ENCODE results near the gene CACNA2D3.

CACNA2D3 gene

DNA sequence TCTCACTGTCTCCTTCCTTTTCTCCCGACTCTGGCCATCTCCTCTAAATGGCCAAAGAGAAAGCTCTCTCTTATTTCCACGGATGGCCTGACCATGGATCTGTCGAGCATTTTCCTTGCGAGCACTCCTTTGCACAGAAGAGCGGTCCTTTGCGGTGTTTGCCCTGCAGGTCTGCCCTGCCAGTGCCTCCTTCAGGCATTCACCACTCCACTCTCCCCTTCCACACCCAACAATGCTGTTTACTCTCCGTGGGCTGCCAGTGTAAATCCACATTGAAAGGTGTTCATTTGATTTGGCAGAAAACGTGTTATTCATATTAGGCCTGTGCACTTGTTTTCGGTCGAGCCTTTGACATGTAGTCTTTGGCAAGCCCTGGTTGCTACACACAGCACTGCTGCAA lies 49.6 kb downstream of the CACNA2D3 start:
- no peak for DNase-seq

DNA sequence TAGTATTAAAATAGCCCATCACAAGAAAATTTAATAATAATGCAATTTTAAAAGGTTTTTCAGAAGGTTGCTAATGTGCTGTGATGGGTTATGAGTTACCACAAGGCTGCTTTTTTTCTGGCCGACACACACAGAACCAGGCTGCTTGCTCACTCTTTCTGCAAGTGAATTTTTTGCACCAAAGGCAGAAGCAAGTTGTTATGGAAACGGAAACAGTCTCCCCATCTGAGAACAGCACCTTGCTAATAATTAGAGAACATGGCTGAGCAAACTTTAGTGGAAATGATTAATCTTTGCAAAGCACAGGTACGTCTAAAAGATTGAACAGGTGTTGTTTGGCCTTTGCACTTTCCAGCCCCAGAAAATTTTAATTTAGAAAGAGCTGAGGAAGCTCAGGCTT lies 51.0 kb downstream of the CACNA2D3 start:
- no peak for DNase-seq

DNA sequence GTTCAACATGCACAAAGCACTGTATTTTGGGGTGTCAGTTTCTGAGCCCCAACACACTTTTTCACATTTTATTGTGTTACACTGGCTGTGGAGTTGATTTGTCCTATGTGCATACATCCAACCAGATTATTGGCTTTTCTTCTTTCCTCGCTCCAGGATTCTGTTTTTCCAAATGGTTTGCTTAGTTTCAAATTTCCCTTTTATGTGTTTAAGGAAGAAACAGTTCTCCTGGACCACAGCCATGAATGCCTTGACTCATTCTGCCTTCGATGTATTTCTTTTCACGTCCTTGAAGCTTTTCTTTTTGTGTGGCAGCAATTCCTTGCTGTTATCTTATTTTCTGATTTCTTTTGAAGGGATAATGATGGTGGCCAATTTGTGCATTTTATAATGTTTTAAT lies 53.8 kb downstream of the CACNA2D3 start:
- DNase-seq, result peak; percentile 35

DNA sequence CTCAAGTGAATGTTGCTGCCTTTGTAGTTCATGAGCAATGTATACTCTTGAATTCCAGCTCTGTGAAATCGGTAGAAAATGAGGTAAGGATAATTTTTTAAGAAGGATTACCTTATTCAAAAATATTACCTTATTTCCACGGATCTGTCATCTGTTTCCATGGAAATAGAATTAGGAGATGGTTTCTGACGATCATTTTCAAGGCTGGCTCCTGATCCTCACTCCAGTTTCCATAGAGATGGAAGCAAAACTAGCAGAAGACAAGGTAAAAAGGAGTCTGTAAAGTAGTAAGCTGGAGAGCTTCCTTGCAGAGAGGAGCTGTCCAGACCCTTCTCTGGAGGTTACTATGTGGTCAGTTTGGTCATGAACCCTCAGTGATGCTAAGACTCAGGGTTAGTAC lies 55.5 kb downstream of the CACNA2D3 start:
- DNase-seq, result no peak

DNA sequence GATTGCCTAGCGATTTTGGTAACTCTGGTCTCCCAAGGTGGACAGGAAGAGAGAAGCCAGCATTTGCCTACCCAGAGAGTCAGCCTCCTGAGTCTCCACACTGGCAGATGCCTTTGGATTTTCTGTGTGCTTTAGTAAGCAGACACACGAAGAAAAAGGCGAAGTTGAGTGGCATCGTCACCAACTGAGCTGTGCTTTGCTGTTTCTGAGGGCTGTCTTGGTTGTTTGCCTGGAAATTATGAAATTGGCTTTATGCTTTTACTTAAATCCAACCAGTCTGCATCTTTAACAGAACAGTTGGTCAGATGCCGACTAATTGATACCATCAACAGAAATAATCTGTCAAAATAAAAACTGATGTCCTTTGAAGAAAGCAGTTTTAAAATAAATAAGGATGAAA lies 56.0 kb downstream of the CACNA2D3 start:
- DNase-seq, result no peak

DNA sequence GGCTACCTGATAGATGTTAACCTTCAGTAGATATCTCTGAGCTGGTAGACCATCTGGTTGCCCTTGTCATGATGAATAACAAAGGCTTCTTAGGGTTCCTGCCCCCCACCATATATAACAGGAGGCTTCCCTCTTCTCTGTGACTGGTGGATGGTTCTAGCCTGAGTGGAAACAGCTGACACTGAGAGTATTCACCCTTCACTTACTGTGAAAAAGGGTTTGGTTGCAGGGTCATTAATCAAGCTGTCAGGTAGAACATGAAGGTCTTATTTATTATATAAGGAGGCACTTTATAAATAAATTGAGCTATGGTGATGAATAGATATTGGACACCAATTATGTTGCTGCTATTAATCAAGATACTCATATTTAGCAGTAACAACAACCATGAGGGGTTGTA lies 58.6 kb downstream of the CACNA2D3 start:
- DNase-seq, result peak; percentile 7

DNA sequence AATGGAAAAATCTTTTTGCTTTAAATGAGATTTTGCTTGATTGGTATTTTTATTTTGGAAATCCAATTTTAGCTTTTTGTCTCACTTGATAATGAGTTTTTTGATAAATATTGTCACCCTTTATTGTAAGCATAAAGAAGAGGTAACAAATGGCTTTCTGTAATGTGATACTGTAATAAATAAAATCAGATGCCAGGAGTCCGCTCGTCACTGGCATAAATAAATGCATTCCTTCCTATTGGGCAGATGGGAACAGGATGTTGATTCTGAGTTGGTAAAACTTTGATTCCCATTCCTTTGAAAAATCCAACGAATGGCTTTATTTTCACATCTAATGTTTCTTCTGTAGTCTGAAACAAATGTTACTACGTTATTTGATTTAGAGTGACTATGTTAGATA lies 59.9 kb downstream of the CACNA2D3 start:
- DNase-seq, result no peak

DNA sequence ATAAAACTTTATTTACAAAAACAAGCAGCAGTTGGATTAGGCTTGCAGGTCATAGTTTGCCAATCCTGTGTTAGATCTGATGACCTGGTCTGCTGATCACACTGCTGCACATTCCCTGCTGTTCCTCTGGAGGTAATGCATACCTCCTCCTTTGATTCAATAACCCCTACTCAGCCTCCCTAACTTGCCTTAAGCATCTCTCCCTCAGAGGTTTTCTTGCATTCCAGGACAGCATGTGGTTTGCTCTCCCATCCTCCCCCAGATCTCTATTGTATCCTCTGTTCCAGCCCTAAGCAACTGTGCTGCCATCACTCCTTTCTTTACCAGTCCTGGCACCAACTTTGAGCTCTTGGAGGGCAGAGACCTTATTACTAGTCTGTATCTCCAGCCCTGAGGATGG lies 63.4 kb downstream of the CACNA2D3 start:
- DNase-seq, result no peak

DNA sequence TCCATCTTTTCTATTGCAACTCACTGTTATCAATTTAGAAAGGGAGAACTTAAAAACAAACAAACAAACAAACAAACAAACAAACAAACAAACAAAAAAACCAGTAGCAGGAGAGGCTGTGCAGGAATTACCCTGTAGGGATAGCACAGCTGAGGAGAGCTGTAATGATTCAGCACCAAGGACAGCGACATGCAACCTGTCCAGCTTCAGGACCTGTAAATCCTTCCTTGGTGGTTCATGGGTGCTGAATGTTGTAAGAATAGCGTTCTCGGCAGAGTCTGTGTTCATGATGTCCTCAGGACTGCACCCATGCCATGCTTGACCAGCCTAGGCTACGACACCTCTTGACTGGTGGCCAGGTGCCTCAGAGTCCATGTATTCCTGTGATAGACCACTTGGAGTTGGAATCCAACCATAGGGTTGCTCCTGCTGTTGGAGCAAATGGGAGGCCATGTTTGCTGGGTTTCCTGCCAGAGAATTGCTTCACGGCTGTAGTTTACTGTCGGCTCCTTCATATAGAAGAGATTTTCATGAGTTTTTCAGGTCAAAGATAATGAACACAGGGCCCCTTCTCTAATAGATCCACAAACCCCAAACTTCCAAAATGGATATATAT lies 65.9 kb downstream of the CACNA2D3 start:
- no peak for DNase-seq

DNA sequence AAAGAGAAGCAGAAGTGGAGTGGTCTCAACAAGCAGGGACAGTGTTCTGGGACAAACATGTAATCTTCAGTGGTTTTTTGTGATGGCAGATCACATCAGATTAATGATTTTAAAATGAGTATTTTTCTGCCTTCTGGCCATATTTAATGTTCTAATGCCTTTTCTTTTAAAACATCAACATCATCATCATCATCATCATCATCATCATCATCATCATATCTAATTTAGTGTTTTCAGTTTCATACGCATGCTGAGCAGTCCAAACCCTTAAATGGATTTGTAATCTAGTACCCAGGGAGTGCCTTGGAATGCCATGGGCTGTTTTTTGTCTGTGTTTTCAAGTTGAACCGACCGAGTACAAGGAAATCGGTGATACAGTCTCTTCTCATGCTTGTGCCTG lies 68.9 kb downstream of the CACNA2D3 start:
- DNase-seq, result no peak

DNA sequence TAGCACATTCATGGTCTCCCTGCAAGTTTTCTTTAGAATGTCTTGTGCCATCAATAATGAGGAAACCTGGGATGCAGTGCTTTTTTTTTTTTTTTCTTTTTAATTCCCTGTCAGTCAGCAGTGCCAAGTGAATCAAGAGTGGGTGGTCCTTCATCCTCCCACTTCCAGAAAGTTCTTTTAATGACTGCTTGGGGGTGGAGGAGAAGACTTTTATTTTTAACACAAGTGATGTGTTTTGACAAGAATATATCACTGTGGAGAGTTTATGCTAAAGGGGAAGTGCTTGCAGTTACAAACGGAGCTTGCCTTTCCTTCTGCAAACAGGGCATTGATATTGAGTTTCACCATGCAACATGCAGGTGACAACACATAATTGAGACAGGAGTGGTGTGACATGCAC lies 69.7 kb downstream of the CACNA2D3 start:
- DNase-seq, result peak; percentile 37

DNA sequence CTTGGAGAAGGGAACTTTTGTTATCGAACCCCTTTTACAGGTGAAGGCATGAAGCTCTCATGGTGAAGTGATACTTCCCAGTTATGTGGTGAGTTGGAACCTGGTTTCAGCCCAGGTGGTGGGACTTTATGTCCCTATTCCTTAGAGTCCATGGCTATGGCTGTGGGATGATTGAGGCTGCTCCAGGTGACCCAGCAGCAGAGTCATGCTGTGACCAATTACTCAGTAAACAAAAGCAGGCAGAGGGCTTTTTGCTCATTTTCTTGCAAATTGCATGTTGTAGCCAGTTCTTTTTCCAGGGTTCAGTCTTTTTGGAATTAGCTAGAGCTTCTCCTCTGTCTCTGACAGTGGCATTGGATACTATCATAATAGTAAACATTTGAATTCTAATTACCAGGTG lies 70.7 kb downstream of the CACNA2D3 start:
- DNase-seq, result no peak

DNA sequence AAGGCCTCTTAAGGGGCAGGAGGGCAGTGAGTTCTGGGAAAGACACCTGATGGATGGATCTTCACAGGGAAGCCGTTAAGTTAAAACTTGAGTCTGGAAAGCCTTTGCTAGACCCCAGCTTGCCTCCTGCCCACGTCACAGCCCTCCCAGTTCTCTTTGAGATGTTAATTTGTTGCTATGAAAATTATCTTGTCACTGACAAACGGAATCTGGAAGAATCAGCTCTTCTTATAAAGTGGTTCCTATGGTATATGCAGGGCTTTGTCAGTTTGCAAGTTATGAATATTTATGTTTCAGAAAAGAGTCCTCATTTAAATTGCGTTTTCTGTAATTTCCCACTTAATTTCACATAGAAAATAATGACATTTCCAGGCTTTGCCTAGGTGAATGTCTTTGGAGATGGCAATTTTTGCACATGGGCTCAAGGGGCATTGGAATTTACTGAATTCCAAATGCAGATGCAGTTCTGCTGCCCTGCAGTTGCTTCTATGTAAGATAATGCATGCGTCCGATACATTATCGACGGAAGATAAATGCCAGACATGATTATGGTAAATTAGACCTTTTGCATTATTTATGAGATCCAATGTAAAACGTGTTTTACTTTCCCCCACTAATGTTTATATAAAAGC lies 74.1 kb downstream of the CACNA2D3 start:
- no peak for DNase-seq

DNA sequence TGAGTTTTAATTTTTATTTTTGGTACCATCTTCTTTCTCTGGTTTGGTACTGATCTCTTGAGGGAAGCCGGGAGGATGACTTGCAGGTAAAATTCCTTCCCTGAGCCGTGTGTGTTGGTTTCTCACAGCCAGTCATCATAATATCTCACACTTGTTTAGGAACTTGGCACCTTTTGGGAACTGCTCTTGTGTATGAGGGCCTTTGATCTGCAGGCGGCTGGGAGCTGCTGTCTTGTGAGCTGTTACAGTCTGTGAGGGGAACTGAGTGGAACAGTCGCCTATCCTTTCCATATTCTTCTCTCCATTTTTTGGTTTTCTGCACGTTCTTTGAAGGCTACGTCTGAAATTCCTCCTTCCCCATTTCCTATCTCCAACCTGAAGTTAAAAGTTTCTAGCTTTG lies 75.2 kb downstream of the CACNA2D3 start:
- DNase-seq, result no peak

DNA sequence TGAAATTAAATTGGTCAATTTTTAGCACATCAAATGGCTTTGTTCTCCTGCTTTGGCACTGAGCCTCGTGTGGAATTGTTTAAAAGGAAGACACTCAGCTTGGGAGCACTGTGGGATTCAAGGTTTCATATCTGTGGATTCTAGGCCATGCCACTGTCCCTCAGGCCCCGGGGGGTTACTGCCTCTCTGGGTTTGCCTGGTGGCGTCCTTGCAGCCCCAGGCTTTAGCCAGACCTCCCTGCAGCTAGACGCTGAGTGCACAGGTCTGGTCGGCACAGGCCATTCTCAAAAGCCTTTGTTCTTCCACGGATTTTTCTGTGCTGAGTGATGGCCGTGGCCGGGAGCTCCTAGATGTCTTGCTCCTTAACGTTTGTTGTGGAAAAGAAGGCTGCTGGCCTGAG lies 76.2 kb downstream of the CACNA2D3 start:
- no peak for DNase-seq

DNA sequence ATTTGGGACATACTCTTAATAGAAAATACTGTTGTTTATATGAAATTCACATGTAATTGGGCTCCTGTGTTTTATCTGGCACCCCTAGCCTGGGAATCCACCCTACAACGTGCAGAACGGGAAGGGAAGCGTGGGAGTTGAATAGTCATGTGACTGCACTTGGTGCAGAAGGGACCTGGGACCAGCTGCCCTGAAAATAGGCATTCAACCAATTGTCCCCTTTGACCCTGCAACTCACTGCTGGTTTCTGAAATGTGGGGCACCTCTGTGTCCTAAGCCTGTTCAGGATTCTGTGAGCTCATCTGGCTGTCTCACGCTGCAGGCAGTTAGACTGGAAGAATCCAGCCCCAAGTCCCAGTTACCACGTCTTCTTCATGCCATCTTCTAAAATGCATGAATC lies 79.7 kb downstream of the CACNA2D3 start:
- DNase-seq, result no peak

DNA sequence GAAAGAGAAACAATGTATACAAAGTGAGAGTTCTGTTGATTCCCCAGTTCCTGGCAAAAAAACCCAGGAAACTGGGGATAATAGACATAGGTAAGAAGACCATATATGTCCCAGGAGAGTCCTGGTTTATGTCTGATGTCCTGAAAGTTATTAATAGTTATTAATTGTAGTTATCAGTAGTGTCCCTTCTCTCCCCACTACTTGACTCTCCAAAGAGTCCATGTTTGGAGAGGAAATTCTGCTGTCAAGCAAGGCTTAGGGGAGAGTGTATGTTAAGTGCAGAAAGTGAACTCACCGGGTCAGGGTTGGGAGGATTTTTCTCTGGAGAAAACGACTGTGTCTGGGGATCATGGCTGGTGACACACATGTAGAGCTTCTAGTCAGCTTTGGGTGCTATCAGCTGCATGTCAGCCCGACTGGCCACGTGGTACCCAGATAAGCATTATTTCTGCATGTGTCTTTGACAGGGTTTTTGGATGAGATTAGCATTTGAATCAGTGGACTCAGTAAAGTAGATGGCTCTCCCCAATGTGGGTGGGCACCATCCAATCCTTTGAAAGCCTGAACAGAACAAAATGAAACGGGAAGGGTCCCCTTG lies 80.4 kb downstream of the CACNA2D3 start:
- DNase-seq, result no peak

DNA sequence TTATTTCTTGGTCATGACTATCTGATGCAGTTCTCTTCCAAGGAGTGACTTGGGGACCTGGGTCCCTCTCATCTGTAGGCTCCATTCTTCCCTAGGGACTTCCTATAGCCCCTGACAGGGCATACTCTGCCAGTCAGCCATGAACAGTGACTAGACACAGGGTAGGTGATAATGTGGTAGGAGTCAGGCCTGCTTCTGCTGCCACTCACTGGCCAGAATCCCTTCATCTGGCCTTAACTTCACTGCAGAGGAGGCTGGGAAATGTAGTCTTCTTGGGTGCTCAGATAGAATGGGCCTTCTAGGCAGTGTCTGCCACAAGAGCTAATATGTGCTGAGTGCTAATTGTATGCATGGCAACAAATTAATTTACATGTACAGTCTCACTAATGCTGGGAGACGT lies 84.5 kb downstream of the CACNA2D3 start:
- DNase-seq, result peak; percentile 8

DNA sequence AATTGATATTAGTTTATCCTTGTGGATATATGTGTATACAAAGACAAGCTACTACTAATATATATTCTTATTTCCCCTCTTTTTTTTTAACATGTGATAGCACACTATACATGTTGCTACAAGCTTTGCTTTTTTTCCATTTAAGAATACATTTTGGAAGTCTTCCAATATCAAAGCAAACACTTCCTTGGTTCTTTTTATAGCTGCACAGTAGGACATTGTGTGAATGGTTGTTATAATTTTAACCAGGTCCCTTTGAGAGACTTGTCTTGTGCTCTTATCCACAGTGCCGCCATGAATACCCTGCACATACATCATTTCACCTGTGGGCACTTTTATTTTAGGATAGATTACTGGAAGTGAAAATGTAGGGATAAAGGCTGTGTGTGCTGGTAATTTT lies 88.7 kb downstream of the CACNA2D3 start:
- DNase-seq, result peak; percentile 91

DNA sequence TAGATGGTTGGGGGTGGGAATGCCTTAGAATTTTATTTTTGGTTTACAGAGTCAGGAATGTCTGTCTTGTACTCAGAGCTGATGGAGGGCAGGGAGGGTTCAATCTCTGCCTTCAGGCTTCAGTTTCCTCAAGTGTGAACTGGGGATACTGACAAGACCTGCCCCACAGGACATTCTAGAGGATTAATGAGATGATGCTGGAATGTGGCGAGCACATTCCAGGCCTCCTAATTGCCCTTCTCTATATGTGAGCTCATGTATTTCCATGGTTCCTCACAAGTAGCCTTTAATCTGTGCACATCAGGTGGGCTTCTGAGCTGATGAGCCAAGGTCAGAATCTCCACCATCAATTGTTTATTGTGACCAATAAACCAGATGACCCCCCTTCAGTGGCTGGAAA lies 90.4 kb downstream of the CACNA2D3 start:
- no peak for DNase-seq

DNA sequence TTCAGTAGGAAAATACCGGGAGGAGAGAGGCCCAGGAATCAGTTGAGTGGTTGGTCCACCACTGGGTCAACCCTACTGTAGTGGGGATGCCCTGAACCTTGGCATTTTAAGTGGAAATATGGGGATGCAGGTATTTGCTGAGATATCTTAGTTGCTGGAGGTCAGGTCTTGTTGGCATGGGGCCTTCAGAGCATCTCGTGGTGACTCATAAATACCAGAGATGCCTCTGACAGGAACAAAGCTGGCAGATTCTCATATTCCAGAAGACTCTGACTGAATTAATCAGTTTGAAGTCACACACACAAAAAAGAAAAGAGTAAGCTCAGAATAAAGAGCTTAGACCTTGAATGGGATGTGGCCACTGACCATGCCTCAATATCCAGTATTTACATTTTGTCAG lies 91.6 kb downstream of the CACNA2D3 start:
- DNase-seq, result no peak

DNA sequence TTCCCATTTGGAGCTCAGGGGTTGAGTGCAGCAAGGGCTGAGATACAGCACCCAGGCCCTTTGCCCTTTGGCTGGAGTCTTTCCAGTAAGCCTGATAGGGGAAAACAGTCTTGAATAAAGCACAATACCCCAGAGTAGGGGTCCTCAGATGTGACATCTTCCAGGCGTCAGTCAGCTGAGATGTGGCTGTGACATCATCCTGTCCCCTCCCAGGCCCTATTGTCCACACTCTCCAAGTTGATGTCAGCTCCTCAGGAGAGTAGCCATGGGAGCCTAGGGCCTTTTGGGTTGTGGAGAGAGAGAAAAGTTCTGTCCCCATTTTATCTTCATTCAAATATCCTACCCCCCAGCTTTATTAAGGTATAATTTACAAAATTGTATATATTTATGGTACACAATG lies 92.5 kb downstream of the CACNA2D3 start:
- no peak for DNase-seq

DNA sequence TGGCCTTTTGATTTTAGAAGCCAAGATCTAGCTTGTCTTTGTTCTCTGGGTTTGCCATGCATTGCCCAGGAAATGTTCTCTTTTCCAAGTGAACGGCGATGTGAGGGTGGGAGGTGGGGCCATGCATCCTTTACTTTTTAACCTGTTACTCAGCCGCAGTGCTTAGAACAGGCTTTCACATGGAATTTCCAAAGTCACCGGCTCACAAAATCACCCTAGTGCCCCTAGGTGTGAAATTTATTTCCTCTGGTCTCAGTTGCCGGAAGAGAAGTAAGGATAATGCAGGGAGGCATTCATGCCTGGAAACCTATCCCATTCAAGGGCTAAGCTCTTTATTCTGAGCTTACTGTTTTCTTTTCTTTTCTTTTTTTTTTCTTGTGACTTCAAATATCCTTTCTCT lies 93.2 kb downstream of the CACNA2D3 start:
- DNase-seq, result no peak

DNA sequence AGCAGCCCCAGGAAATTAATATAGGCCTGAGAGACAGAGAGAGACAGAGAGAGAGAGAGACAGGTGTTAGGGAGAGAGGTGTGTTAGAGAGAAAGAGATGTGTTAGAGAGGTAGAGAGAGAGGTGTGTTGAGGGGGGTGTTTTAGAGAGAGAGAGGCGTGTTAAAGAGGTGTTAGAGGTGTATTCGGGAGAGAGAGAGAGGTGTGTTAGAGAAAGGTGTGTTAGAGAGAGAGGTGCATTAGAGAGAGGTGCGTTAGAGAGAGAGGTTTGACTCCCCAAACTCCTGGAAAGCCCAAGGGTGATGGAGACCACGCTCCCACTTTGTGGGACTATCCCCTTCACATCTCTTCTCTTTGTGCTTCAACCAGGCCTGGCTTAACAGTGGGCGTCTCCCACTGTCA lies 95.5 kb downstream of the CACNA2D3 start:
- DNase-seq, result no peak

DNA sequence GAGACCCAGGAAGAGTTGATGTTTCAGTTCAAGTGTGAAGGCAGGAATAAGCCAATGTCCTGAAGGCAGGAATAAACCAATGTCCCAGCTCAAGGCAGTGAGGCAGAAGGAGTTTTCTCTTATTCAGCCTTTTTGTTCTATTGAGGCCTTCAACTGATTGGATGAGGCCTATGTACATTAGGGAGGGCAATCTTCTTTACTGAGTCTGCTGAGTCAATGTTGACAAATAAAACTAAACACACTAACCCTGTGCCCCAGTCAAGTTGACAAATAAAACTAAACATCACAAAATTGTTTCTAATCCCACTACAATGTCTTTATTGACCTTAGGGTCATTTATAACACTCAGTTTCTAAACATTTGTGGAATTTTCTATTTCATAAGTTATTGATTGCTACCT lies 100.0 kb downstream of the CACNA2D3 start:
- peak; percentile 52 for DNase-seq

Measured in NCI-H345 (cell line).